ENCODE data around the gene SERPINB7.

The SERPINB7 gene

GRCh38 chr18:63788447-63789096 is 13.4 kb downstream of the SERPINB7 start:
- no peak for DNase-seq

- DNase-seq: no peak
Observed at GRCh38 chr18:63789327-63789726, 14.1 kb downstream of the SERPINB7 start.

- no peak for DNase-seq
Observed at GRCh38 chr18:63795606-63796005, 20.4 kb downstream of the SERPINB7 start.

- no peak for DNase-seq
Observed at GRCh38 chr18:63799189-63799588, 24.0 kb downstream of the SERPINB7 start.

GRCh38 chr18:63801343-63801742 is 26.1 kb downstream of the SERPINB7 start:
- DNase-seq: no peak

GRCh38 chr18:63808125-63808524 is 32.9 kb downstream of the SERPINB7 start:
- no peak for DNase-seq

- DNase-seq: no peak
Observed at GRCh38 chr18:63817441-63818051, 42.3 kb downstream of the SERPINB7 start.

GRCh38 chr18:63818212-63818611 is 43.0 kb downstream of the SERPINB7 start:
- DNase-seq: no peak

GRCh38 chr18:63819786-63820185 is 44.6 kb downstream of the SERPINB7 start:
- no peak for DNase-seq

GRCh38 chr18:63820694-63821093 is 45.5 kb downstream of the SERPINB7 start:
- DNase-seq: no peak

- no peak for DNase-seq
Observed at GRCh38 chr18:63823516-63824219, 48.5 kb downstream of the SERPINB7 start.

GRCh38 chr18:63824220-63824525 is 49.0 kb downstream of the SERPINB7 start:
- DNase-seq: no peak

- DNase-seq: no peak
Observed at GRCh38 chr18:63828120-63828519, 52.9 kb downstream of the SERPINB7 start.

- DNase-seq: no peak
Observed at GRCh38 chr18:63828656-63829055, 53.4 kb downstream of the SERPINB7 start.

- no peak for DNase-seq
Observed at GRCh38 chr18:63829886-63830285, 54.7 kb downstream of the SERPINB7 start.

GRCh38 chr18:63831080-63831788 is 56.0 kb downstream of the SERPINB7 start:
- no peak for DNase-seq

- DNase-seq: no peak
Observed at GRCh38 chr18:63832470-63832869, 57.3 kb downstream of the SERPINB7 start.

- DNase-seq: no peak
Observed at GRCh38 chr18:63834471-63835113, 59.4 kb downstream of the SERPINB7 start.

GRCh38 chr18:63836456-63836855 is 61.2 kb downstream of the SERPINB7 start:
- DNase-seq: no peak

- DNase-seq: no peak
Observed at GRCh38 chr18:63837590-63837989, 62.4 kb downstream of the SERPINB7 start.

GRCh38 chr18:63843008-63843407 is 67.8 kb downstream of the SERPINB7 start:
- DNase-seq: no peak

- peak; percentile 8 to 16 for DNase-seq
Observed at GRCh38 chr18:63844254-63844653, 69.0 kb downstream of the SERPINB7 start.

GRCh38 chr18:63848159-63848558 is 72.9 kb downstream of the SERPINB7 start:
- DNase-seq: peak; percentile 65 to 73
